ENCODE measurements around the gene MOV10. TPM values are rescaled to one million over a fixed set of nuclear protein-coding genes. Genes with fewer than 3 reads are reported as not detected.

MOV10 gene
- total and polyA plus RNA-seq, 2 donors (not counting 3 experiments of a cell fraction or from before 2014, with no cell fraction given): 97.1 to 113 TPM

DNA sequence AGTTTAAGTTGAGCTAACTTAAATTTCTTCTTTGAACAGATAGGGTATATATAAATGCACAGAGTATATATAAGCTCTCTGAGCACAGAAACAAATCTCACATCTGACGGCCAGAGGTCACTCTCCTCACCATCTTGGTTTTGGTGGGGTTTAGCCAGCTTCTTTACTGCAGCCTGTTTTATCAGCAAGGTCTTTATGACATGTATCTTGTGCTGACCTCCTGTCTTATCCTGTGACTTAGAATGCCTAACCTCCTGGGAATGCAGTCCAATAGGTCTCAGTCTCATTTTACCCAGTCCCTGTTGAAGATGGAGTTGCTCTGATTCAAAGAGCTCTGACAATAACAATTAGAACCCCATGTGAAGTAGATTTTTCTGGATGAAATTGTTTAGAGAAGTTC is 1.6 kb upstream of the MOV10 start:
- no TSS peak for BruUV-seq (replicated peaks)
- no peak overlapping the region for H3K27ac ChIP-seq (ENCODE audit: insufficient read depth, low read depth, low read length)
- H3K4me1 ChIP-seq (ENCODE audit: control insufficient read depth, extremely low read depth, insufficient read depth, low read length): peaks cover 21% of the 10 kb centered on the region
- intact Hi-C loops (cut with micrococcal nuclease): no loop called here
- FAIRE-seq: no peak
- no peak for DNase-seq (ENCODE audit: low read depth, low spot score)
- no peak overlapping the region for H3K4me3 ChIP-seq (replicated peaks in 1 of 3; ENCODE audit: insufficient read depth in 1 of 3, low read depth in 1 of 3, low read length in 3 of 3)
- dilution Hi-C loops (cut with MboI; ENCODE audit: extremely low pct_ligation_motif_present, low sequenced_read_pairs): no loop called here
- no peak overlapping the region for H3K9ac ChIP-seq (replicated peaks; ENCODE audit: extremely low read depth, insufficient read depth, low read length)
- no peak overlapping the region for H2AFZ ChIP-seq (ENCODE audit: low read depth, low read length)
- no peaks in the 10 kb centered on the region for H3K9me1 ChIP-seq (replicated peaks; ENCODE audit: control insufficient read depth, extremely low read depth, insufficient read depth, low read length)
- peaks cover 3 to 18% of the 10 kb centered on the region in 2 experiments for H3K36me3 ChIP-seq (ENCODE audit: control insufficient read depth in 2 of 2, extremely low read depth in 1 of 2, insufficient read depth in 2 of 2, low read length in 2 of 2)
- H4K20me1 ChIP-seq (replicated peaks; ENCODE audit: control insufficient read depth, extremely low read depth, insufficient read depth, low read length): peaks cover 2% of the 10 kb centered on the region
- H3K79me2 ChIP-seq (ENCODE audit: control insufficient read depth, insufficient read depth, low read length): peaks cover 16% of the 10 kb centered on the region
- no peaks in the 10 kb centered on the region for H3K9me3 ChIP-seq (replicated peaks; ENCODE audit: control insufficient read depth, insufficient read depth, low read length)
- ChIA-PET CTCF (interaction anchor here (0.6 to 5.5 kb wide), 23 partner anchors 11 to 374 kb away, joined by 3 to 57 read pairs (median 6); partner anchors contain the start of genes CAPZA1, PPM1J, RHOC and ST7L), POLR2A (interaction anchor here (3.6 kb wide), 1 partner anchor 32 kb away, joined by 19 read pairs; no protein-coding TSS in a partner anchor)
- no peaks in the 10 kb centered on the region for H3K27me3 ChIP-seq (ENCODE audit: control insufficient read depth in 2 of 2, insufficient read depth in 2 of 2, low read length in 2 of 2)
- TF ChIP-seq, protein P1, sequence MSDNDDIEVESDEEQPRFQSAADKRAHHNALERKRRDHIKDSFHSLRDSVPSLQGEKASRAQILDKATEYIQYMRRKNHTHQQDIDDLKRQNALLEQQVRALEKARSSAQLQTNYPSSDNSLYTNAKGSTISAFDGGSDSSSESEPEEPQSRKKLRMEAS (IDR thresholded peaks at IDR 0.05; ENCODE audit: insufficient read depth, insufficient read length): no peak
- peak; percentile 11 for TF ChIP-seq POLR2AphosphoS5 (IDR thresholded peaks at IDR 0.05; ENCODE audit: insufficient read depth, low read depth, low read length)
- no peak overlapping the region for H3K4me2 ChIP-seq (ENCODE audit: insufficient read depth, low read length)

DNA sequence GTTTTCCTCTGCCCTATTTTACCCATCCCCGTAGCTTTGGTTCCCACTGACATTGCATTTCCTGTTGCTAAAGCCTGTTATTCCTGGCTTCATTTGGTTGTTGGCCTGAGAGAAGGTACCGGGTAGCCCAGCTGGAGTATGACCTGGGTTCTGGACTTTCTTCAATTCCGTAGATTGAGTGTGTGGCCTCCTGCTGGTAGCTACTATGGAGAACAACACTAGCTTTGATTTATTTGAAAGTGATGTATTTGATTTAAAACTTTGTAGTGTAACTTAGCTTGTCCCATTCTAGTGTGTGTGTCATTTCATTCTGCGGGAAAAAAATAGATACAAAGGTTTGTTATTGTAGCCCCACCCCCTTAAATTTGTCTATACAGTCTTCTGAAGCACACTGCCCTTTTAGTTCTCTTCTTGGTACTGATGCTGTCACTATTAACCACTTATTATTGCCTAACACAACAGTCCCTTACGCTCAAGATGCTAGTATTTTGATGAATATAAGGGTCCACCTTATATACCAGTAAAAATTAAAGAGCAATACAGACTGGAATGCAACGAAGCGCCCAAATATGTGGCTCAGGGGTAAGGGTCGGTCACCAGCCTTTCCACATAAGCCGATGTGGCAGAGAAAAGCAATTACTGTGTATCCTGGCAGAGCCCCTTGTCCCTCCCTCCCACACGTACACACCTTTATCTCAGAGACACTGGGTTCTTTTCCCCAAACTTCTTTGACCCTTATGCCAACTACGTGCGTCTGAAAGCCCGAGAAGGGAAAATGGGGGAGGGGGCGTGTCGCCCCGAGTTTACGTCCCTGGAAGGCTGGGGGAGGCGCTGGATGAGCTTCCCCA is 643 bp upstream of the MOV10 start:
- no peak for TF ChIP-seq EZH2 (IDR thresholded peaks at IDR 0.05; ENCODE audit: borderline replicate concordance, low read depth, low read length, severe bottlenecking)
- no peak for TF ChIP-seq MYC (IDR thresholded peaks at IDR 0.05; ENCODE audit: low read depth, low read length)
- TF ChIP-seq FOS (IDR thresholded peaks at IDR 0.05; ENCODE audit: borderline replicate concordance, insufficient read depth, low read length): no peak
- TF ChIP-seq, protein P1 (IDR thresholded peaks at IDR 0.05; ENCODE audit: insufficient read depth, insufficient read length): no peak
- TF ChIP-seq, protein P2, sequence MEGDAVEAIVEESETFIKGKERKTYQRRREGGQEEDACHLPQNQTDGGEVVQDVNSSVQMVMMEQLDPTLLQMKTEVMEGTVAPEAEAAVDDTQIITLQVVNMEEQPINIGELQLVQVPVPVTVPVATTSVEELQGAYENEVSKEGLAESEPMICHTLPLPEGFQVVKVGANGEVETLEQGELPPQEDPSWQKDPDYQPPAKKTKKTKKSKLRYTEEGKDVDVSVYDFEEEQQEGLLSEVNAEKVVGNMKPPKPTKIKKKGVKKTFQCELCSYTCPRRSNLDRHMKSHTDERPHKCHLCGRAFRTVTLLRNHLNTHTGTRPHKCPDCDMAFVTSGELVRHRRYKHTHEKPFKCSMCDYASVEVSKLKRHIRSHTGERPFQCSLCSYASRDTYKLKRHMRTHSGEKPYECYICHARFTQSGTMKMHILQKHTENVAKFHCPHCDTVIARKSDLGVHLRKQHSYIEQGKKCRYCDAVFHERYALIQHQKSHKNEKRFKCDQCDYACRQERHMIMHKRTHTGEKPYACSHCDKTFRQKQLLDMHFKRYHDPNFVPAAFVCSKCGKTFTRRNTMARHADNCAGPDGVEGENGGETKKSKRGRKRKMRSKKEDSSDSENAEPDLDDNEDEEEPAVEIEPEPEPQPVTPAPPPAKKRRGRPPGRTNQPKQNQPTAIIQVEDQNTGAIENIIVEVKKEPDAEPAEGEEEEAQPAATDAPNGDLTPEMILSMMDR (IDR thresholded peaks at IDR 0.05; ENCODE audit: extremely low read depth in 1 of 2, insufficient read depth in 1 of 2, low read depth in 1 of 2, low read length in 2 of 2): peak; percentile 41 to 57
- no TSS peak for BruUV-seq (replicated peaks)
- POLR2A ChIA-PET: interaction anchor here (0.6 to 3.6 kb wide), 5 partner anchors 27 to 280 kb away, joined by 3 to 19 read pairs (median 5); no protein-coding TSS in a partner anchor
- peak overlapping the region; percentile 67 to 88 (median 82) for H3K4me3 ChIP-seq (replicated peaks in 1 of 3; ENCODE audit: insufficient read depth in 1 of 3, low read depth in 1 of 3, low read length in 3 of 3)
- H3K79me2 ChIP-seq (ENCODE audit: control insufficient read depth, insufficient read depth, low read length): peaks cover 16% of the 10 kb centered on the region
- H3K9me3 ChIP-seq (replicated peaks; ENCODE audit: control insufficient read depth, insufficient read depth, low read length): no peaks in the 10 kb centered on the region
- peak overlapping the region; percentile 90 for H3K4me2 ChIP-seq (ENCODE audit: insufficient read depth, low read length)
- H4K20me1 ChIP-seq (replicated peaks; ENCODE audit: control insufficient read depth, extremely low read depth, insufficient read depth, low read length): peaks cover 2% of the 10 kb centered on the region
- peak overlapping the region; percentile 69 for H3K27ac ChIP-seq (ENCODE audit: insufficient read depth, low read depth, low read length)
- peaks cover 3 to 18% of the 10 kb centered on the region in 2 experiments for H3K36me3 ChIP-seq (ENCODE audit: control insufficient read depth in 2 of 2, extremely low read depth in 1 of 2, insufficient read depth in 2 of 2, low read length in 2 of 2)
- peaks cover 21% of the 10 kb centered on the region for H3K4me1 ChIP-seq (ENCODE audit: control insufficient read depth, extremely low read depth, insufficient read depth, low read length)
- no peaks in the 10 kb centered on the region for H3K9me1 ChIP-seq (replicated peaks; ENCODE audit: control insufficient read depth, extremely low read depth, insufficient read depth, low read length)
- intact Hi-C loops (cut with micrococcal nuclease) (loop anchor here (1.0 to 2.0 kb wide), 6 partner anchors 26 to 283 kb away; partner anchors contain the start of genes CAPZA1 and ST7L), dilution Hi-C loops (cut with MboI; ENCODE audit: extremely low pct_ligation_motif_present, low sequenced_read_pairs) (no loop called here)
- CTCF ChIA-PET: interaction anchor here (0.7 to 5.5 kb wide), 32 partner anchors 10 to 375 kb away, joined by 3 to 57 read pairs (median 4); partner anchors contain the start of genes CAPZA1, CTTNBP2NL, PPM1J and RHOC
- no peaks in the 10 kb centered on the region for H3K27me3 ChIP-seq (ENCODE audit: control insufficient read depth in 2 of 2, insufficient read depth in 2 of 2, low read length in 2 of 2)
- DNase-seq (ENCODE audit: low read depth, low spot score): peak; percentile 78
- FAIRE-seq: peak; percentile 80
- H3K9ac ChIP-seq (replicated peaks; ENCODE audit: extremely low read depth, insufficient read depth, low read length): peak overlapping the region; percentile 78
- peak overlapping the region; percentile 72 for H2AFZ ChIP-seq (ENCODE audit: low read depth, low read length)
